Globus pallidus (tissue), 1 donor: ENCODE data around the gene TMEM203.
A peak's percentile ranks its signal among the peaks of the same experiment; 100 is the strongest.
"Not testable (repeated sequence)": the region's sequence is repeated elsewhere in the genome, so short reads cannot be mapped to it uniquely, and the experiment has no call there.

Experiments used
- DNase-seq: peaks from one replicate; pipeline ENCODE4 v3.0.0-alpha.2; 2015; ENCODE audit warnings: low spot score

TMEM203 gene

DNA sequence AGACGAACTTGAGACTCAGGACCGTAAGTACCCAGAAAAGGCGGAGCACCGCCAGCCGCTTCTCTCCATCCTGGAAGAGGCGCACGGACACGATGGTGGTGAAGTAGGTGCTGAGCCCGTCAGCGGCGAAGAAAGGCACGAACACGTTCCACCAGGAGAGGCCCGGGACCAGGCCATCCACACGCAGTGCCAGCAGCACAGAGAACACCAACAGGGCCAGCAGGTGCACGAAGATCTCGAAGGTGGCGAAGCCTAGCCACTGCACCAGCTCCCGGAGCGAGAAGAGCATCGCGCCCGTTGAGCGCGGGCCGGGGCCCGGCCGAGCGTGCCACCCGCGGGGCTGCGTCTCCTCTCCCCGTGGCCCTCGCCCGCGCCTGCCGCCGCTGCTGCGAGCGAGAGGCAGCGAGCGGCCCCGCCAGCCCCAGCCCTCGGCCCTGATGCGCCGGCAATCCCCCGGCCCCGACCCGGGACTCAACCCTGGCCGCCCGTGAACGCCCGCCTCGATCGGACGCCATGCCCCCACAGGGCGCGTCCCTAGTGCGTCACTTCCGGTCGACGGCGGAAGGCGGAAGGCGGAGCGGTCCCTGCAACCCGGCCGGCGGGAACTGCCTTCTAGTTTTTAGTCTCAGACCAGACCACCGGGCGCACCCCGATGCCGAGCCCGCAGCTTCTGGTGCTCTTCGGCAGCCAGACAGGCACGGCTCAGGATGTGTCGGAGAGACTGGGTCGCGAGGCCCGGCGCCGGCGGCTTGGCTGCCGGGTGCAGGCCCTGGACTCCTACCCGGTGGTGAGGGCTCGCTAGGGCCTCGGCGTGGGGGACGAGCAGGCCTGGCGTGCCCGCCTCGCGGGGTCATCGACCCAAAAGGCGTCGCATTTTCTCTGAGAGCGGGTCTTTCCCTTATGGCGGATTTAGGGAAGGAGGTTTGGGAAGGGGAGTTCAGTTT, at the start of gene TMEM203, which contains the start of gene NDOR1:
TSS of gene TMEM203 (minus strand) at position 523 of the 944 bp plus-strand sequence. CDS start at position 289, 234 bp downstream.
TSS of gene NDOR1 (plus strand) at position 575 of the 944 bp plus-strand sequence. CDS start at position 653, 78 bp downstream.
- peak; percentile 82 for DNase-seq

- DNase-seq, result peak; percentile 86
These were observed 49.4 kb upstream of the TMEM203 start, which contains the start of gene NELFB for GRCh38 chr9:137254624-137255447. Gene NELFB, plus strand, starts transcription at chr9:137255327.

DNA sequence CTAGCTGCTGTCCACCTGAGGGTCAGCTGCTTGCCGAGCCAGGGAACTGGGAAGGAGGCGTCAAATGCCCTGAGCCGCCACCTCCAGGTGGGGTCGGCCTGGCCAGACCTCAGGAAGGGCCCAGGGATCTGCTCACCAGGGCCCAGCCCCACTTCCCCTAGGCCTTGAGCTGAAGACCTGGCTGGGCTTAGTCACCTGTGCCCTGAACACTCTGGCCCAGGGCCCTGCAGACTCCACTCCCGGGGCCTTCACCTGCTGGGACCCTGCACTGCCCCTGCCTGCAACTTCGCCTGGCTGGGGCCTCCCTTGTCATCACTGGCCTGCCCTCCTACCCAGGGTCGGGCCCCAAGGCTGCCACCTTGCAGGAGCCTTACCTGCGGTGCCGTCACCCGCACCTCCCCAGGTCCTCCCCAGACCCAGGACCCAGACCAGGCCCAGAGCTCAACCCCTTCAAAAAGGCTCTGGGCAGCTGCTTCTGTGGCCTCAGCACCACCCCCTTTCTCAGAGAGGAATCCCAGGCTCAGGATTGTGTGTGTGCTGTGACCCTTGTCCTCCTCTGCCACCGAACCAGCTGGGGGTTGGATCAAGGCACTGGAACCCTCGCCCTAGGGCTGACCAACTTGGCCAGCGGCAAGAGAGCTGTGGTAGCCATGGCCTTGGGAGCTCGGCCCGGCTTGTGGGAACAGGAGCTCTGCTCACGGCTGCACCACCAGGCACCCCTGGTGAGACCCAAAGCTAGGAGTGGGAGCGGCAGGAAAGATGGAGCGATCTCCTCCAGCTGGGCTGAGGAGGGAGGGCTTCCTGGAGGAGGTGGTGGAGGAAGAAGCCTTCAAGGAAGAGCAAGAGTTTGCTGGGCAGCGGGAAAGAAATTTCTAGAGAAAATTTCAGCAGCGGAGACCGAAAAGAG, 48.5 kb upstream of the TMEM203 start:
- DNase-seq, result no peak

GRCh38 chr9:137252555-137253506, 47.4 kb upstream of the TMEM203 start:
- DNase-seq, result no peak

DNA sequence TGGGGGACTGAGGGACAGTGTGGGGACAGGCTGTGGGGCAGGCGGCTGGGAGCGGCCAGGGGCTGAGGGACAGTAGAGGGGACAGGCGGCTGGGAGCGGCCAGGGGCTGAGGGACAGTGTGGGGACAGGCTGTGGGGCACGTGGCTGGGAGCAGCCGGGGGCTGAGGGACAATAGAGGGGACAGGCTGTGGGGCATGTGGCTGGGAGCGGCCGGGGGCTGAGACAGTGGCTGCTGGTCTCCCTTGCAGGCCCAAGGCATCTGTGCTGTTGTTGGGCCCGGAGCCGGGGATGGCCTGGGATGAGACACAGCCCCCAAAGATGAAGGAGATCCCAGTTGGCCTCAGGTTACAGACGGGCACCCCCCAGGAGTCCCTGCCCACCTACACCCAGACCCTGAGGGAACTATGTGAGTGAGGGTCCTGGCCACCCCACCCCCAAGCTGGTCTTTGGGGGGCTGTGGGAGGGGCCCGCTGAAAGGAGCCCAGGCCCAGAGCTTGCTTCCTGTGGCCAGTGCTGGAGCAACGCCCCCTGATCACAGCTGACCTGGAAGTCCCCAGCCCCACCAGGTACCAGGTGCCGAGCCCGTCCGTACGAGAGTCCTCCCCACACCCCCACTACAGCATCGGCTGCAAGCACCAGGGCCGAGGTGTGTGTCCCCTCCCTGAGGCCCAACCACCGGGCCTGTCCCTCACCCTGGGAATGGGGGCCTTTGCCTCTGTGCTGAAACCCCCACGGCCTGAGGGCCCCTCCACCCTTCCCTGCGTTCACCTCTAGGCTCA, 46.2 kb upstream of the TMEM203 start:
- DNase-seq, result no peak

- no peak for DNase-seq
These were observed 45.7 kb upstream of the TMEM203 start, which contains the start of gene STPG3 for GRCh38 chr9:137251194-137251461. Gene STPG3, plus strand, starts transcription at chr9:137251286. Its CDS starts 1 bp downstream, at chr9:137251287.

DNA sequence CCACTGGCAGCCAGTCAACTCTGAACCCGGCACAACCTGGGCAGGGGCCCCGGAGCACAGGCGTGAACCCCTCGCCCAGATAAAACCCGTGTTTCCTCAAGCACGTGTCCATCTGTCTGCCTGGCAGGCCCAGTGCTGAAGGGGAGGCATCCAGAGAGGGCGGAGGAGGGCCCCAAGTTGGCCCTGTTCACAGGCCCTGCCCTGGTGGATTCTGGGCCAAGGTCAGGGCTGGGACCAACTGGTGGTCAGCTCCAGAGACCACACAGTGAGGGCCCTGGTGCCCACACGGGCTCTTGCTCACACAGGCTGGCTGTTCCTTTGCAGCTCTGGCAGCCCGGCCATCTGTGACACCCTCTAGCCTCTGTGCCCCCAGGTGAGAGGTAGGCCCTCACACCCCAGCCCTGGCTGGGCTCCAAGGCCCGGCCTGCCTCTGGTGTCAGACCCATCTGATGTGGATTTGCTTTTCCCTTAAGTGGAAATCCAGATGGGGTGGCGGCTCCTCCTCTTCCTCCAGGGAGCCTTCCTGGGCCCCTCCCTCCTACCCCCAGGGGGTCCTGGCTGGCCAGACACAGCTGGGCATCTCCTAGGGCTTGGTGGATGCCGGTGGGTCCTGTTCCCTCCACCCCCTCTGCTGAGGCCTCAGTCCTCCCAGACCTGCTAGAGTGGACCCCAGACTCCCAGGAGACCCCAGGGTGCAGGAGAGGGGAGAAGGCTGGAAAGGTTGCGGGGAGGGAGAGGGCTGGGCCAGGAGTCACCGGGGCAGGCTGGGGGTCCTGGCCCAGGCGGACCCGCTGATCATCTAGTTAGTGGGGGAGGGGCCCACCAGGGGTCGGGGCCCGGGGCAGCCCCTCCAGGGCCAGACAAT, 45.1 kb upstream of the TMEM203 start:
- no peak for DNase-seq

- no peak for DNase-seq
These were observed 42.4 kb upstream of the TMEM203 start for GRCh38 chr9:137247916-137248175.

GRCh38 chr9:137247135-137247915, 41.9 kb upstream of the TMEM203 start:
- no peak for DNase-seq

DNA sequence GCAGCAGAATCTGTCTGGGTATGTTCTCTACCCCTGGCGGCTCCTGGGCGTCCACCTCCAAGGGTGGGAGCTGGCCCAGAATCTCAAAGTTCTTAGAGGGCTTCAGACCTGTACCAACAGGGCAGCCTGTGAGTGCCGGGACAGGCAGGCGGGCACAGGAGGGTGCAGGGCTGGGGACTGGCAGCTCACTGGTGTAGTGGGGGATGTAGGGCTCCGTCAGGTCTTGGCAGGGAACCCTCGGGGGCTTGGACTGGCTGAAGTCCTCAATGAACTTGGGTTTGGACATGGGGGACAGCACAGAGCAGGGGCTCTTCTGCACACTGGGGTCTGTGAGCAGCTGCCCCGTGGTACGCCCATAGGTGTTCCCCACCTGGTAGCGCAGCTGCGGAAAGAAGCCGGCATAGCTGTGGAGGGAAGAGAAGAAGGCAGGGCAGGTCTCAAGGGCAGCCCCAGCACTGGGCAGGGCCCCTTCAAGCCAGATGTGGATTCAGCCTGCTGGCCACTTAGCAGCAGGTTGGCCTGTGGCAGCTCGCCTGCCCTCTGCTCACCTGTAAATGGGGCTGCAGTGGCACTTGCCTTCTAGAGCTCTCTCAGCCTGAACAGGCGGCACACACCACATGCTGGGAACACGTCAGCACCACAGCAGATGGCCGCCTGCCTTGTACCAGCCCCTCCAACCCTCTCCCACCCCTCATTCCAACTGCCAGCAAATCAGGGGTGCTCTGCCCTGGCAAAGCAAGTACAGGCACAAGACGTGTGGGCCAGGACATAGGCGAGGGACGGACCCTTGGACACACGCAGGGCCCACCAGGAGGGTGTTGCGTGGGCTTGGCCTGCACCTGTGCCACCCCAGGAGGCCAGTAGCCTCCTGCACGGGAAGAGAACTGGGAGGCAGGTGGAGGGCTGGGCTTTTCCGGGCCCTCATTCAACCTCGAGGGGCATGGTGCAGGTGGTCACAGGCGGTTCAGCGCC, 40.3 kb upstream of the TMEM203 start:
- DNase-seq, result no peak

GRCh38 chr9:137244486-137245449, 39.3 kb upstream of the TMEM203 start:
- DNase-seq, result no peak

DNA sequence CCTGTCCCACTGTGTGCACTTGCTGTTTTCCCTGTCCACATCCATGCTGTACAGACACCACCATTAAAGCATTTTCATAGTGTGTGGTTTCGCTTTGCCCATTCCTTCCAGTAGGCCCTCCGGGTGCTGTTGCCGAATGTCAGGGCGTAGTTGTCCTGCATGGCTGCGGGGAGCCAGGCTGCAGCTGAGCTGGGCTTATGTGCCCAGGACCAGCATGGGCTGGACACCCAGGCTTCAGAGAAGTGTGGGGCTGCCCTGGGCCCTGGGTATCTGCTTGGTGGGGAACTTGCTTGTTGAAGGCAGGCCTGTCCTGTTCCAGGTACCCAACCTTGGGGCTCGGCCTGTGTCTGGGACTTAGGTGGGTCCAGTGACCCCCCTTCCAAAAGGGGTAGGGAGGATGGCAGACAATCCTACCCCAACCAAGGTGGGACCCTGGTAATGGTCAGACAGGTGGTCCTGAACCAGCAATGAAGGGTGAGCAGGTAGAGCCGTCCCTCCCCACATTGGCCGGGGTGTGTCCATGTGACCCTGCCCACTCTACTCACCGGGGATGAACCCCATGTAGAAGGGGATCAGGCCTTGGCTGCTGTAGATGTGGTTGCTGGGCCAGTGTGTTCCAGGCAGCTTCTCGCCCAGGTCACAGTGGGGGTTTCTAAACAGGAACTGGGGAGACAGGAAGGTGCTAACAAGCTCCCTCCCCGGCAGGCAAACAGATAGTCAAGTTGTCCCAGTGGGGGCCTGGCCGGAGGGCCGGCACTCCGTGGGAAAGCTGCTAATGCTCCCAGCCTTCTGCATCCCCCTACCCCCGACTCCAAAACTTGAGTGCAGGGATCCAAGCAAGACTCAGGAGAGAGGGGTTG, 38.4 kb upstream of the TMEM203 start:
- DNase-seq, result no peak

GRCh38 chr9:137243266-137243625, 37.8 kb upstream of the TMEM203 start:
- DNase-seq, result not testable (repeated sequence)

GRCh38 chr9:137242269-137243203, 37.1 kb upstream of the TMEM203 start:
- no peak for DNase-seq
